ENCODE data around the gene STAM.

Gene STAM

DNA sequence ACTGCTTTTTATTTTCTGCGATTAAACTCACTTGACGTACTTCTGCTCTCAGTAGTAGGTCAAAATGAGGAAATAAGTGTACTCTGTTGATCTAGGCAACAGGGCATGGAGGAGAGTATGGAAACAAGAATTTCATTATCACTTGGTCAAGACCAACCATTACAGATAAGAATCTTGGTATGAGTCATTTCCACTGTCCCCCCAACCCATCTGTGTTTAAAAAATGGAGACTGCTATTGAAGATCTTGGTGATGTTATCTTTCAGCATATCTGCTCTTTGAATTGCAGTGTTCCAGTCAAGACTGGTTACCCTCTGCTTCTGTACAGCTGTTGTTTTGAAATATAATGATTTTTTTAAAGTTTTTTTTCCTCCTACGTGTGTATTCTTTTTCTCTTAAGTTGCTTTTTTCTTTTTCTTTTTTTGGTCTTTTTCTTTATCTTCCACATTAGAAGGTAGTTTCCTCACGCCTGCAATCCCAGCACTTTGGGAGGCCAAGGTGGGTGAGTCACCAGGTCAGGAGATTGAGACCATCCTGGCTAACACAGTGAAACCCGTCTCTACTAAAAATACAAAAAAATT, 11.7 kb downstream of the STAM start:
- ChIA-PET POLR2A (interaction anchor here (1.6 kb wide), 1 partner anchor 12 kb away, joined by 3 read pairs; the partner anchor contains the start of gene STAM), CTCF (interaction anchor here (0.6 kb wide), 1 partner anchor 97 kb away, joined by 3 read pairs; no protein-coding TSS in a partner anchor)
- Histone ChIP-seq H3K27ac (ENCODE audit: extremely low read depth, low read depth, low read length) (no peak overlapping the region), H3K4me3 (ENCODE audit: low read depth, low read length) (no peak overlapping the region), H3K9me3 (ENCODE audit: control insufficient read depth, insufficient read depth, low read depth, low read length) (no peaks in the 10 kb centered on the region), H3K4me1 (ENCODE audit: control insufficient read depth, insufficient read depth, low read length) (no peaks in the 10 kb centered on the region), H3K36me3 (ENCODE audit: control insufficient read depth in 2 of 2, insufficient read depth in 1 of 2, low read length in 2 of 2) (peaks cover 0 to 9% of the 10 kb centered on the region in 2 experiments; a peak in 1 of 3 replicates)
- TF ChIP-seq, protein P1, sequence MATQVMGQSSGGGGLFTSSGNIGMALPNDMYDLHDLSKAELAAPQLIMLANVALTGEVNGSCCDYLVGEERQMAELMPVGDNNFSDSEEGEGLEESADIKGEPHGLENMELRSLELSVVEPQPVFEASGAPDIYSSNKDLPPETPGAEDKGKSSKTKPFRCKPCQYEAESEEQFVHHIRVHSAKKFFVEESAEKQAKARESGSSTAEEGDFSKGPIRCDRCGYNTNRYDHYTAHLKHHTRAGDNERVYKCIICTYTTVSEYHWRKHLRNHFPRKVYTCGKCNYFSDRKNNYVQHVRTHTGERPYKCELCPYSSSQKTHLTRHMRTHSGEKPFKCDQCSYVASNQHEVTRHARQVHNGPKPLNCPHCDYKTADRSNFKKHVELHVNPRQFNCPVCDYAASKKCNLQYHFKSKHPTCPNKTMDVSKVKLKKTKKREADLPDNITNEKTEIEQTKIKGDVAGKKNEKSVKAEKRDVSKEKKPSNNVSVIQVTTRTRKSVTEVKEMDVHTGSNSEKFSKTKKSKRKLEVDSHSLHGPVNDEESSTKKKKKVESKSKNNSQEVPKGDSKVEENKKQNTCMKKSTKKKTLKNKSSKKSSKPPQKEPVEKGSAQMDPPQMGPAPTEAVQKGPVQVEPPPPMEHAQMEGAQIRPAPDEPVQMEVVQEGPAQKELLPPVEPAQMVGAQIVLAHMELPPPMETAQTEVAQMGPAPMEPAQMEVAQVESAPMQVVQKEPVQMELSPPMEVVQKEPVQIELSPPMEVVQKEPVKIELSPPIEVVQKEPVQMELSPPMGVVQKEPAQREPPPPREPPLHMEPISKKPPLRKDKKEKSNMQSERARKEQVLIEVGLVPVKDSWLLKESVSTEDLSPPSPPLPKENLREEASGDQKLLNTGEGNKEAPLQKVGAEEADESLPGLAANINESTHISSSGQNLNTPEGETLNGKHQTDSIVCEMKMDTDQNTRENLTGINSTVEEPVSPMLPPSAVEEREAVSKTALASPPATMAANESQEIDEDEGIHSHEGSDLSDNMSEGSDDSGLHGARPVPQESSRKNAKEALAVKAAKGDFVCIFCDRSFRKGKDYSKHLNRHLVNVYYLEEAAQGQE (tag by site-specific recombination; IDR thresholded peaks at IDR 0.05): no peak
- TF ChIP-seq SETDB1 (IDR thresholded peaks at IDR 0.05; ENCODE audit: insufficient read length, low read length): peak; percentile 22

DNA sequence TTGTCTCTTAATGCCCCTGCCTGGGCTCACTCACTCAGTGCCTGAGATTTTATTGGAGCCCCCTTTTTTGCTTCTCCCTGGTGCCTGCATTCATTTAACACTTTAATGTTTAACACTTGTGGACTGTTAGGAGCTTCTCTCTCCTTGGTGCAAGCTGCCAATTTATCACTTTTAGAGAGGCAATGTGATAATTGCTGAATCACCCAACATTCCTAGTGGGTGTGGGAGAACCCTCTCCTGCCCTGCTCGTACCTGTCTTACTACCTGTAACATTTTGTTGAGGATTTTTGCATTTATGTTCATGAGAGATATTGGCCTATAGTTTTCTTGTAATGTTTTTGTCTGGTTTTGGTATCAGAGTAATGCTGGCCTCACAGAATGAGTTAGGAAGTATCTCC, 13.2 kb downstream of the STAM start:
- ChIA-PET CTCF (no interaction called here), POLR2A (no interaction called here)
- H3K36me3 ChIP-seq (ENCODE audit: control insufficient read depth in 2 of 2, insufficient read depth in 1 of 2, low read length in 2 of 2): peaks cover 0 to 12% of the 10 kb centered on the region in 2 experiments; a peak in 1 of 3 replicates
- no peaks in the 10 kb centered on the region for H3K4me1 ChIP-seq (ENCODE audit: control insufficient read depth, insufficient read depth, low read length)
- H3K27ac ChIP-seq (ENCODE audit: extremely low read depth, low read depth, low read length): no peak overlapping the region
- TF ChIP-seq, protein P2, sequence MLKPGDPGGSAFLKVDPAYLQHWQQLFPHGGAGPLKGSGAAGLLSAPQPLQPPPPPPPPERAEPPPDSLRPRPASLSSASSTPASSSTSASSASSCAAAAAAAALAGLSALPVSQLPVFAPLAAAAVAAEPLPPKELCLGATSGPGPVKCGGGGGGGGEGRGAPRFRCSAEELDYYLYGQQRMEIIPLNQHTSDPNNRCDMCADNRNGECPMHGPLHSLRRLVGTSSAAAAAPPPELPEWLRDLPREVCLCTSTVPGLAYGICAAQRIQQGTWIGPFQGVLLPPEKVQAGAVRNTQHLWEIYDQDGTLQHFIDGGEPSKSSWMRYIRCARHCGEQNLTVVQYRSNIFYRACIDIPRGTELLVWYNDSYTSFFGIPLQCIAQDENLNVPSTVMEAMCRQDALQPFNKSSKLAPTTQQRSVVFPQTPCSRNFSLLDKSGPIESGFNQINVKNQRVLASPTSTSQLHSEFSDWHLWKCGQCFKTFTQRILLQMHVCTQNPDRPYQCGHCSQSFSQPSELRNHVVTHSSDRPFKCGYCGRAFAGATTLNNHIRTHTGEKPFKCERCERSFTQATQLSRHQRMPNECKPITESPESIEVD (tag by site-specific recombination; IDR thresholded peaks at IDR 0.05): no peak
- TF ChIP-seq SETDB1 (IDR thresholded peaks at IDR 0.05; ENCODE audit: insufficient read length, low read length): peak; percentile 6
- TF ChIP-seq, protein P3, sequence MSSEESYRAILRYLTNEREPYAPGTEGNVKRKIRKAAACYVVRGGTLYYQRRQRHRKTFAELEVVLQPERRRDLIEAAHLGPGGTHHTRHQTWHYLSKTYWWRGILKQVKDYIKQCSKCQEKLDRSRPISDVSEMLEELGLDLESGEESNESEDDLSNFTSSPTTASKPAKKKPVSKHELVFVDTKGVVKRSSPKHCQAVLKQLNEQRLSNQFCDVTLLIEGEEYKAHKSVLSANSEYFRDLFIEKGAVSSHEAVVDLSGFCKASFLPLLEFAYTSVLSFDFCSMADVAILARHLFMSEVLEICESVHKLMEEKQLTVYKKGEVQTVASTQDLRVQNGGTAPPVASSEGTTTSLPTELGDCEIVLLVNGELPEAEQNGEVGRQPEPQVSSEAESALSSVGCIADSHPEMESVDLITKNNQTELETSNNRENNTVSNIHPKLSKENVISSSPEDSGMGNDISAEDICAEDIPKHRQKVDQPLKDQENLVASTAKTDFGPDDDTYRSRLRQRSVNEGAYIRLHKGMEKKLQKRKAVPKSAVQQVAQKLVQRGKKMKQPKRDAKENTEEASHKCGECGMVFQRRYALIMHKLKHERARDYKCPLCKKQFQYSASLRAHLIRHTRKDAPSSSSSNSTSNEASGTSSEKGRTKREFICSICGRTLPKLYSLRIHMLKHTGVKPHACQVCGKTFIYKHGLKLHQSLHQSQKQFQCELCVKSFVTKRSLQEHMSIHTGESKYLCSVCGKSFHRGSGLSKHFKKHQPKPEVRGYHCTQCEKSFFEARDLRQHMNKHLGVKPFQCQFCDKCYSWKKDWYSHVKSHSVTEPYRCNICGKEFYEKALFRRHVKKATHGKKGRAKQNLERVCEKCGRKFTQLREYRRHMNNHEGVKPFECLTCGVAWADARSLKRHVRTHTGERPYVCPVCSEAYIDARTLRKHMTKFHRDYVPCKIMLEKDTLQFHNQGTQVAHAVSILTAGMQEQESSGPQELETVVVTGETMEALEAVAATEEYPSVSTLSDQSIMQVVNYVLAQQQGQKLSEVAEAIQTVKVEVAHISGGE (tag by site-specific recombination; conservative IDR thresholded peaks at IDR 0.05; ENCODE audit: low read depth): no peak
- H3K9me3 ChIP-seq (ENCODE audit: control insufficient read depth, insufficient read depth, low read depth, low read length): no peaks in the 10 kb centered on the region
- H3K4me3 ChIP-seq (ENCODE audit: low read depth, low read length): no peak overlapping the region

DNA sequence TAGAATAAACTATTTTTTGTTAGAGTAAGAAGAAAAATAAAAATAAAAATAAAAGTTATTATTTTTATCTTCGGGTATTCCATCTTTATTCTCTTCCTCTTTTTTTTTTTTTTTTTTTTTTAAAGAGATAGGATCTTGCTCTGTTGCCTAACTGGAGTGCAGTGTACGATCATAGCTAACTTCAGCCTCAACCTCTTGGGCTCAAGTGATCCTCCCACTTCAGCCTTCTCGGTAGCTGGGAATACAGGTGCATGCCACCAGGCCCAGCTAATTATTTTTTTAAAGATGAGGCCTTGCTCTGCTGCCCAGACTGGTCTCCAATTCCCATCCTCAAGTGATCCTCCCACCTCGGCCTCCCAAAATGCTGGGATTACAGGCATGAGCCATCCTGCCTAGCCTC, 15.4 kb downstream of the STAM start:
- ChIA-PET CTCF (no interaction called here), POLR2A (no interaction called here)
- Histone ChIP-seq H3K9me3 (ENCODE audit: control insufficient read depth, insufficient read depth, low read depth, low read length) (no peaks in the 10 kb centered on the region), H3K36me3 (ENCODE audit: control insufficient read depth in 2 of 2, insufficient read depth in 1 of 2, low read length in 2 of 2) (peaks cover 0 to 7% of the 10 kb centered on the region in 2 experiments; a peak in 1 of 3 replicates), H3K27ac (ENCODE audit: extremely low read depth, low read depth, low read length) (no peak overlapping the region), H3K4me3 (ENCODE audit: low read depth, low read length) (no peak overlapping the region), H3K4me1 (ENCODE audit: control insufficient read depth, insufficient read depth, low read length) (no peaks in the 10 kb centered on the region)
- TF ChIP-seq ZNF624 (tag by site-specific recombination; IDR thresholded peaks at IDR 0.05) (no peak), HOXA7 (CRISPR knock-in tag; IDR thresholded peaks at IDR 0.05; ENCODE audit: borderline replicate concordance) (no peak), SALL2 (tag by site-specific recombination; IDR thresholded peaks at IDR 0.05; ENCODE audit: borderline replicate concordance) (no peak), ZNF596 (tag by site-specific recombination; IDR thresholded peaks at IDR 0.05) (no peak), ZFP69B (tag by site-specific recombination; IDR thresholded peaks at IDR 0.05) (no peak), ZBTB7A (tag by site-specific recombination; IDR thresholded peaks at IDR 0.05; ENCODE audit: low read depth) (no peak)
- TF ChIP-seq, protein P4, sequence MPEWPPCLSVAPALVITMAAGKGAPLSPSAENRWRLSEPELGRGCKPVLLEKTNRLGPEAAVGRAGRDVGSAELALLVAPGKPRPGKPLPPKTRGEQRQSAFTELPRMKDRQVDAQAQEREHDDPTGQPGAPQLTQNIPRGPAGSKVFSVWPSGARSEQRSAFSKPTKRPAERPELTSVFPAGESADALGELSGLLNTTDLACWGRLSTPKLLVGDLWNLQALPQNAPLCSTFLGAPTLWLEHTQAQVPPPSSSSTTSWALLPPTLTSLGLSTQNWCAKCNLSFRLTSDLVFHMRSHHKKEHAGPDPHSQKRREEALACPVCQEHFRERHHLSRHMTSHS (tag by site-specific recombination; IDR thresholded peaks at IDR 0.05): no peak
- TF ChIP-seq, protein P5, sequence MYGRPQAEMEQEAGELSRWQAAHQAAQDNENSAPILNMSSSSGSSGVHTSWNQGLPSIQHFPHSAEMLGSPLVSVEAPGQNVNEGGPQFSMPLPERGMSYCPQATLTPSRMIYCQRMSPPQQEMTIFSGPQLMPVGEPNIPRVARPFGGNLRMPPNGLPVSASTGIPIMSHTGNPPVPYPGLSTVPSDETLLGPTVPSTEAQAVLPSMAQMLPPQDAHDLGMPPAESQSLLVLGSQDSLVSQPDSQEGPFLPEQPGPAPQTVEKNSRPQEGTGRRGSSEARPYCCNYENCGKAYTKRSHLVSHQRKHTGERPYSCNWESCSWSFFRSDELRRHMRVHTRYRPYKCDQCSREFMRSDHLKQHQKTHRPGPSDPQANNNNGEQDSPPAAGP (tag by site-specific recombination; IDR thresholded peaks at IDR 0.05): no peak
- TF ChIP-seq, protein P6, sequence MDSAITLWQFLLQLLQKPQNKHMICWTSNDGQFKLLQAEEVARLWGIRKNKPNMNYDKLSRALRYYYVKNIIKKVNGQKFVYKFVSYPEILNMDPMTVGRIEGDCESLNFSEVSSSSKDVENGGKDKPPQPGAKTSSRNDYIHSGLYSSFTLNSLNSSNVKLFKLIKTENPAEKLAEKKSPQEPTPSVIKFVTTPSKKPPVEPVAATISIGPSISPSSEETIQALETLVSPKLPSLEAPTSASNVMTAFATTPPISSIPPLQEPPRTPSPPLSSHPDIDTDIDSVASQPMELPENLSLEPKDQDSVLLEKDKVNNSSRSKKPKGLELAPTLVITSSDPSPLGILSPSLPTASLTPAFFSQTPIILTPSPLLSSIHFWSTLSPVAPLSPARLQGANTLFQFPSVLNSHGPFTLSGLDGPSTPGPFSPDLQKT (IDR thresholded peaks at IDR 0.05; ENCODE audit: borderline replicate concordance, low read depth, low read length): no peak
- TF ChIP-seq, protein P7, sequence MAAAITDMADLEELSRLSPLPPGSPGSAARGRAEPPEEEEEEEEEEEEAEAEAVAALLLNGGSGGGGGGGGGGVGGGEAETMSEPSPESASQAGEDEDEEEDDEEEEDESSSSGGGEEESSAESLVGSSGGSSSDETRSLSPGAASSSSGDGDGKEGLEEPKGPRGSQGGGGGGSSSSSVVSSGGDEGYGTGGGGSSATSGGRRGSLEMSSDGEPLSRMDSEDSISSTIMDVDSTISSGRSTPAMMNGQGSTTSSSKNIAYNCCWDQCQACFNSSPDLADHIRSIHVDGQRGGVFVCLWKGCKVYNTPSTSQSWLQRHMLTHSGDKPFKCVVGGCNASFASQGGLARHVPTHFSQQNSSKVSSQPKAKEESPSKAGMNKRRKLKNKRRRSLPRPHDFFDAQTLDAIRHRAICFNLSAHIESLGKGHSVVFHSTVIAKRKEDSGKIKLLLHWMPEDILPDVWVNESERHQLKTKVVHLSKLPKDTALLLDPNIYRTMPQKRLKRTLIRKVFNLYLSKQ (tag by site-specific recombination; IDR thresholded peaks at IDR 0.05; ENCODE audit: borderline replicate concordance): no peak
